ENCODE results near the gene ZNF750. TPM values are rescaled to one million over a fixed set of nuclear protein-coding genes. Genes with fewer than 3 reads are reported as not detected.
A peak's percentile ranks its signal among the peaks of the same experiment; 100 is the strongest.

The ZNF750 gene
- 100 to 1,000 TPM; 117 to 353 (median 233) TPM for total RNA-seq

DNA sequence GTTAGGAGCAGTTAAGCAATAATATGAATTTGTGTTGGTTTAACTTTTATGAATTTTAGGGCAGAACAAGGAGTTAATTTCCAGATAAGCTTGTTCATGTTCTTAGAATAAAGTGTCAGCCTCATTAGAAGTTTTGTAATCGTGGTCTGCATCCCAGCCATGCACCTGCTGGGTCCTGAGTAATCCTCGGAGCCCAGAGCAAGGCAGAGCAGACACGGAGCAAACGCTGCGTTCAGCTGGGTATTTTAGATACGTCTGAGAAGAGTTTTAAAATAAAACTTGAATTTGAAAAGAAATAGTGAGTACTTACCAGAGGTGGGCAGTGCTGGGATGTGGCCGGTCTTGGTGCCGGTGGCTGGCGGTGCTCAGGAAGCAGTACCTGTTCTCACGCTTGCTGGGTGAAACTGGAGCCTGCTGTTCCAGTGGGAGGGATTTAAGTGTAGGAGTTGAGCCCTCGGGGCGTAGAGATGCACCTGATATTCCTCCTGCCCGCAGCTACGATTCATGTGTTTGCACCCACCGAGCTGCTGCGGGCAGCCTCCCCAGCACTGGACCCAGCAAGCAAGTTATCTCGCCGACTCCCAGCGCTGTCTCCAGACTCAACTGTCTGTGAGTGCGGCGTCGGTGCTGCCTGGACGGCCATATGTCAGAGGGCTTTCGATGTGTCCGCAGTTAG lies at the start of gene ZNF750:
ZNF750 (minus strand) TSS at position 406 of the 676 bp plus-strand sequence. CDS start 7,568 bp downstream, outside the sequence.
- no peak for DNase-seq (ENCODE audit: low spot score in 2 of 2)
- H3K9me3 ChIP-seq, result no peaks in the 10 kb centered on the region

GRCh38 chr17:82888583-82889495 lies 49.0 kb upstream of the ZNF750 start:
- Histone ChIP-seq H3K4me1 (peaks cover 64% of the 10 kb centered on the region), H3K27me3 (no peaks in the 10 kb centered on the region), H3K27ac (peak overlapping the region; percentile 80), H3K4me3 (no peak overlapping the region), H3K9me3 (no peaks in the 10 kb centered on the region), H3K36me3 (no peaks in the 10 kb centered on the region)
- no peak for DNase-seq (ENCODE audit: low spot score in 2 of 2)
- TF ChIP-seq POLR2A (IDR thresholded peaks at IDR 0.05), result no peak
- TF ChIP-seq EP300 (IDR thresholded peaks at IDR 0.05), result no peak
- TF ChIP-seq POLR2AphosphoS5 (IDR thresholded peaks at IDR 0.05), result no peak
- no peak for TF ChIP-seq CTCF (IDR thresholded peaks at IDR 0.05)
- 68% methylated on average over 13 of the region's 30 CpGs for WGBS

More for the DNA sequence above, at the start of gene ZNF750:
- peak within 1 kb of the TSS; percentile 43 for H3K4me3 ChIP-seq
- no peaks in the 10 kb centered on the region for H3K36me3 ChIP-seq
- WGBS, result 77% methylated on average over 25 of the region's 25 CpGs
- peak within 1 kb of the TSS; percentile 82 for H3K27ac ChIP-seq
- no peaks in the 10 kb centered on the region for H3K27me3 ChIP-seq
- peaks cover 44% of the 10 kb centered on the region for H3K4me1 ChIP-seq
- TF ChIP-seq CTCF (IDR thresholded peaks at IDR 0.05) (no peak), POLR2AphosphoS5 (IDR thresholded peaks at IDR 0.05) (peak in 2 of 3 donors; percentile 30 to 34)

- WGBS, result 92% methylated on average over 27 of the region's 27 CpGs
- TF ChIP-seq EP300 (IDR thresholded peaks at IDR 0.05) (no peak), POLR2AphosphoS5 (IDR thresholded peaks at IDR 0.05) (no peak), POLR2A (IDR thresholded peaks at IDR 0.05) (no peak), CTCF (IDR thresholded peaks at IDR 0.05) (no peak)
- Histone ChIP-seq H3K9me3 (no peaks in the 10 kb centered on the region), H3K4me1 (peaks cover 64% of the 10 kb centered on the region), H3K4me3 (no peak overlapping the region), H3K27me3 (no peaks in the 10 kb centered on the region), H3K27ac (no peak overlapping the region), H3K36me3 (no peaks in the 10 kb centered on the region)
- DNase-seq (ENCODE audit: low spot score in 2 of 2), result no peak
Observed at GRCh38 chr17:82887255-82888164, 47.7 kb upstream of the ZNF750 start.

DNA sequence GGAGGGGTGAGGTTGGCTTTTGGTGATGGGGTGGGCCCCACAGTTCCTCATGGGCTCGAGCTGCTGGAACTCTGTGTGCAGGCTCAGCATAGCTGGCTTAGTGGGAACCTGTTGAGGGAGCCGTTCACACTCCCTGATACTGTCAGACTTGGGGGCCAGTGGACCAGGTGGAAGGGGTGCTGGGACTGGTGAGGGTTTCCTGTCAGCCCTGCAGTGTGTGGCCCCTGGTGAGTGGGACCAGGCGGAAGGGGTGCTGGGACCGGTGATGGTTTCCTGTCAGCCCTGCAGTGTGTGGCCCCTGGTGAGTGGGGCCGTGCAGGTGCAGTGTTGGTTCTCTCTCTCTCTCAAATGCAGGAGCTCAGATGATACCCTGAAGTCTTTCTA lies 45.1 kb upstream of the ZNF750 start:
- no peaks in the 10 kb centered on the region for H3K27me3 ChIP-seq
- no peaks in the 10 kb centered on the region for H3K9me3 ChIP-seq
- TF ChIP-seq POLR2A (IDR thresholded peaks at IDR 0.05) (no peak), EP300 (IDR thresholded peaks at IDR 0.05) (no peak), POLR2AphosphoS5 (IDR thresholded peaks at IDR 0.05) (no peak), CTCF (IDR thresholded peaks at IDR 0.05) (no peak)
- peaks cover 68% of the 10 kb centered on the region for H3K4me1 ChIP-seq
- H3K27ac ChIP-seq, result no peak overlapping the region
- H3K36me3 ChIP-seq, result no peaks in the 10 kb centered on the region
- no peak for DNase-seq (ENCODE audit: low spot score in 2 of 2)
- WGBS, result 63% methylated on average over 2 of the region's 5 CpGs
- H3K4me3 ChIP-seq, result no peak overlapping the region

All from suprapubic skin (tissue), 4 donors.